CD4-positive, alpha-beta T cell (primary cell): ENCODE measurements around the gene IL5RA. TPM values are rescaled to one million over a fixed set of nuclear protein-coding genes. Genes with fewer than 3 reads are reported as not detected.

Experiments used
- ATAC-seq: fragments of 200-7000 bp; cut with Tn5 transposase; one replicate; pipeline ENCODE4 v1.10.0; 2022; ENCODE audit warnings: mild to moderate bottlenecking; ENCODE audit not compliant: poor library complexity
- CTCF ChIA-PET: fragments of 350-600 bp; sonication (Branson Sonifier 250); formaldehyde crosslinking; loops from one replicate; lab custom pipeline; 2021; ENCODE audit warnings: antibody characterized with exemption, inconsistent platforms; lab: Charles Lee
- POLR2A ChIA-PET: fragments of 350-600 bp; sonication (Branson Sonifier 250); formaldehyde crosslinking; loops from one replicate; lab custom pipeline; 2021; ENCODE audit warnings: antibody characterized with exemption, inconsistent platforms; lab: Charles Lee
- DNase-seq, 14 experiments: peaks; one replicate each; pipeline ENCODE4 v3.0.0-alpha.2; 2013 to 2020; ENCODE audit warnings: mixed read lengths in 2 of 14
- H3K27ac ChIP-seq, 2 donors: one replicate each; pipeline versions ENCODE4 v1.5.1 to v1.7.0; 2013; ENCODE audit warnings: low read length in 2 of 2, low read depth in 1 of 2, mild to moderate bottlenecking in 1 of 2
- H3K27me3 ChIP-seq, 2 experiments: 1 replicate in 1 of 2; 2 replicates in 1 of 2; pipeline versions ENCODE4 v1.6.1 to v1.7.0; 2013; ENCODE audit warnings: low read length in 2 of 2, control low read depth in 1 of 2, mild to moderate bottlenecking in 1 of 2, moderate library complexity in 1 of 2; ENCODE audit not compliant: insufficient read depth in 2 of 2, control insufficient read depth in 1 of 2
- H3K36me3 ChIP-seq: one replicate; pipeline ENCODE4 v1.6.1; 2013; ENCODE audit warnings: low read length, control low read depth; ENCODE audit not compliant: insufficient read depth
- H3K4me1 ChIP-seq: one replicate; pipeline ENCODE4 v1.6.1; 2013; ENCODE audit warnings: low read length, control low read depth; ENCODE audit not compliant: insufficient read depth
- H3K4me3 ChIP-seq: one replicate; pipeline ENCODE4 v1.5.1; 2013; ENCODE audit warnings: mild to moderate bottlenecking, low read length, moderate library complexity
- H3K9me3 ChIP-seq, 2 experiments: 1 replicate in 1 of 2; 2 replicates in 1 of 2; pipeline versions ENCODE4 v1.6.1 to v1.7.0; 2013; ENCODE audit warnings: low read length in 2 of 2, mild to moderate bottlenecking in 2 of 2, control low read depth in 1 of 2, moderate library complexity in 1 of 2; ENCODE audit not compliant: control insufficient read depth in 1 of 2, insufficient read depth in 1 of 2
- H3K27ac Mint-ChIP-seq: one replicate; pipeline ENCODE4 v1.8.0; 2020; ENCODE audit warnings: mixed read lengths
- H3K27me3 Mint-ChIP-seq: one replicate; pipeline ENCODE4 v1.8.0; 2021; ENCODE audit warnings: mixed read lengths
- H3K36me3 Mint-ChIP-seq: one replicate; pipeline ENCODE4 v1.8.0; 2021; ENCODE audit warnings: low read depth, mixed read lengths
- H3K4me1 Mint-ChIP-seq: one replicate; pipeline ENCODE4 v1.8.0; 2021; ENCODE audit warnings: low read depth, mixed read lengths
- H3K4me3 Mint-ChIP-seq: one replicate; pipeline ENCODE4 v1.8.0; 2020; ENCODE audit warnings: mild to moderate bottlenecking, mixed read lengths
- H3K9me3 Mint-ChIP-seq: one replicate; pipeline ENCODE4 v1.8.0; 2020; ENCODE audit warnings: mixed read lengths
- intact Hi-C, 2 experiments: fragments of 100-400 bp; cut with DNase I in 1 of 2; cut with micrococcal nuclease in 1 of 2; formaldehyde crosslinking; loops; one replicate each; pipeline versions ENCODE4 v1.15.1 to v1.9.0; 2023 to 2025; cut with DNase I, micrococcal nuclease
- total RNA-seq, 174 experiments: library from RNA in 2 of 174; stranded (reverse) in 2 of 174; gene quantifications; one replicate each; pipeline ENCODE4 v1.2.3 and lab custom pipeline; 2021 to 2026
- TF ChIP-seq, protein P1 (sequence below): fragments of 200-600 bp; IDR thresholded peaks from one replicate; pipeline ENCODE4 v1.8.0; 2022; ENCODE audit warnings: antibody characterized with exemption, mild to moderate bottlenecking

The IL5RA gene
- total RNA-seq, 2 experiments from 2014 or later = 0.59 to 0.99 TPM

DNA sequence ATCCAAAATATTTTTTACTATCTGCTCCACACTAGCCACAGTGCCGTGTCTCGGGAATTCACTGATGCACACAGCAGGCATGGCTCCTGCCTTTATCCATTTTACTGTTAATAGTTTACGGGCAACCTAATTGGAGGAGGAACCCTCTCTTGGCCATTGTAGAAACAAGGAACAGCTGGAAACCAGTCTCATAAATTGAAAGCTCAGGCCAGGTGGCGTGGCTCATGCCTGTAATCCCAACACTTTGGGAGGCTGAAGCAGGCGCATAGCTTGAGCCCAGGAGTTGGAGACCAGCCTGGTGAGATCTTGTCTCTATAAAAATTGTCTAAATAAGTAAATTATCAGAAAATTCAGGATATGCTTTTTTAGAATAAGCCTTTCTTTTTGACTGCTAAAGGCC is 39.0 kb downstream of the IL5RA start:
- CTCF ChIA-PET = no interaction called here
- Mint-ChIP-seq H3K4me3 (no peak overlapping the region), H3K4me1 (no peaks in the 10 kb centered on the region), H3K36me3 (no peaks in the 10 kb centered on the region), H3K27ac (no peak overlapping the region), H3K9me3 (no peaks in the 10 kb centered on the region), H3K27me3 (no peaks in the 10 kb centered on the region)
- Histone ChIP-seq H3K4me1 (no peaks in the 10 kb centered on the region), H3K4me3 (no peak overlapping the region), H3K9me3 (no peaks in the 10 kb centered on the region), H3K27me3 (no peaks in the 10 kb centered on the region), H3K27ac (no peak overlapping the region), H3K36me3 (no peaks in the 10 kb centered on the region)
- ATAC-seq (no peak), DNase-seq (no peak)
- TF ChIP-seq, protein P1, sequence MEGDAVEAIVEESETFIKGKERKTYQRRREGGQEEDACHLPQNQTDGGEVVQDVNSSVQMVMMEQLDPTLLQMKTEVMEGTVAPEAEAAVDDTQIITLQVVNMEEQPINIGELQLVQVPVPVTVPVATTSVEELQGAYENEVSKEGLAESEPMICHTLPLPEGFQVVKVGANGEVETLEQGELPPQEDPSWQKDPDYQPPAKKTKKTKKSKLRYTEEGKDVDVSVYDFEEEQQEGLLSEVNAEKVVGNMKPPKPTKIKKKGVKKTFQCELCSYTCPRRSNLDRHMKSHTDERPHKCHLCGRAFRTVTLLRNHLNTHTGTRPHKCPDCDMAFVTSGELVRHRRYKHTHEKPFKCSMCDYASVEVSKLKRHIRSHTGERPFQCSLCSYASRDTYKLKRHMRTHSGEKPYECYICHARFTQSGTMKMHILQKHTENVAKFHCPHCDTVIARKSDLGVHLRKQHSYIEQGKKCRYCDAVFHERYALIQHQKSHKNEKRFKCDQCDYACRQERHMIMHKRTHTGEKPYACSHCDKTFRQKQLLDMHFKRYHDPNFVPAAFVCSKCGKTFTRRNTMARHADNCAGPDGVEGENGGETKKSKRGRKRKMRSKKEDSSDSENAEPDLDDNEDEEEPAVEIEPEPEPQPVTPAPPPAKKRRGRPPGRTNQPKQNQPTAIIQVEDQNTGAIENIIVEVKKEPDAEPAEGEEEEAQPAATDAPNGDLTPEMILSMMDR = no peak
- POLR2A ChIA-PET = no interaction called here
- intact Hi-C loops = no loop called here

DNA sequence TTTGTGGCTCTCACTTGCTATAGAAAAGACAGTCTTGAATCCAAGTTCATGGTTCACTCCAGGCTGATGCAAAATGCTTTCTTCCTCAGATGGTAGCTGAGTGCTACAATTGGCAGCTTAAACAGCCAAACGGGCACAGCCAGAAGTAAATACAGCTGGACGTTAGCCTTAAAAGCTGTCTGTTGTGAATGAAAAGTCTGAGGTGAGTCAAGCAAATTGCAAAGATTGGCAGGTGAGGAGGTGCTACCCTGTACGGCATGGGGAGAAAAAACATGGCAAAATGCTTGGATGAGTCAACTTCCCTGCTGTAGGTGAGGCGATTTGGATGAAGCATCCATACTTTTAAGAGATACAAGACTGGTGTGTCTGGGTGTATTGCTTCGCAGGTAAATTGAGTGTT is 40.5 kb downstream of the IL5RA start:
- DNase-seq = no peak
- TF ChIP-seq, protein P1 = no peak
- no peaks in the 10 kb centered on the region for H3K9me3 ChIP-seq
- no peaks in the 10 kb centered on the region for H3K36me3 Mint-ChIP-seq
- H3K9me3 Mint-ChIP-seq = no peaks in the 10 kb centered on the region
- no peaks in the 10 kb centered on the region for H3K27me3 Mint-ChIP-seq
- POLR2A ChIA-PET = no interaction called here
- intact Hi-C loops = no loop called here
- H3K27ac ChIP-seq = no peak overlapping the region
- no peaks in the 10 kb centered on the region for H3K4me1 Mint-ChIP-seq
- CTCF ChIA-PET = interaction anchor here (0.6 kb wide), 1 partner anchor 1378 kb away, joined by 3 read pairs; no protein-coding TSS in a partner anchor
- no peaks in the 10 kb centered on the region for H3K4me1 ChIP-seq
- H3K27ac Mint-ChIP-seq = no peak overlapping the region
- no peak overlapping the region for H3K4me3 Mint-ChIP-seq
- no peak for ATAC-seq
- H3K27me3 ChIP-seq = no peaks in the 10 kb centered on the region
- H3K36me3 ChIP-seq = no peaks in the 10 kb centered on the region
- H3K4me3 ChIP-seq = no peak overlapping the region

DNA sequence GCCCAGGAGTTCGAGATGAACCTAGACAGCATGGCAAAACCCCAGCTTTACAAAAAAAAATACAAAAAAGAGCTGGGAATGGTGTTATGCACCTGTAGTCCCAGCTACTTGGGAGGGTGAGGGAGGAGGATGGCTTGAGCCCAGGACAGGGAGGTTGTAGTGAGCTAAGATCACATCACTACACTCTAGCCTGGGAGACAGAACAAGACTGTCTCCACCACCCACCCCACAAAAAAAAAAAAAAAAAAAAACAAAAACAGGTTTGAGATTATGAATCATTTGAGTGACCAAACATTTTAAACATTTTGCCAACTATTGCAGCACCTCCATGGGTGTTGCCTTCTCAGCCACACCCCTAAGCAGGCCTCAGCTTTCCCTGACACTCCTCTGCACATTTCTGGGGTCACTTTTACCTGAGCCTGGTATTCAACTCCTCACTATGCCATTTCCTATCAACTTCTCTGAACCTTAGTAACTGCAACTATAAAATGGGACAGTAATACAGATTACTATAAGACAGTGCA is 41.8 kb downstream of the IL5RA start:
- ATAC-seq = no peak
- CTCF ChIA-PET = interaction anchor here (1.3 kb wide), 1 partner anchor 24 kb away, joined by 4 read pairs; no protein-coding TSS in a partner anchor
- no peak overlapping the region for H3K27ac ChIP-seq
- Mint-ChIP-seq H3K27ac (no peak overlapping the region), H3K36me3 (no peaks in the 10 kb centered on the region), H3K4me3 (no peak overlapping the region), H3K27me3 (no peaks in the 10 kb centered on the region), H3K9me3 (no peaks in the 10 kb centered on the region), H3K4me1 (no peaks in the 10 kb centered on the region)
- H3K4me3 ChIP-seq = no peak overlapping the region
- POLR2A ChIA-PET = no interaction called here
- no peaks in the 10 kb centered on the region for H3K9me3 ChIP-seq
- no peaks in the 10 kb centered on the region for H3K27me3 ChIP-seq
- TF ChIP-seq, protein P1 = no peak
- DNase-seq = no peak
- no peaks in the 10 kb centered on the region for H3K4me1 ChIP-seq
- no peaks in the 10 kb centered on the region for H3K36me3 ChIP-seq
- intact Hi-C loops = no loop called here
